ENCODE data around the gene CACNA2D2.

The CACNA2D2 gene

GRCh38 chr3:50430950-50431435 lies 72.4 kb downstream of the CACNA2D2 start:
- TF ChIP-seq CTCF (IDR thresholded peaks at IDR 0.05; ENCODE audit: low read length, missing control alignments), result no peak
- H3K4me3 ChIP-seq (replicated peaks; ENCODE audit: low read depth, low read length), result no peak overlapping the region
- no peak for DNase-seq (ENCODE audit: low read depth)

GRCh38 chr3:50430191-50430590 lies 73.2 kb downstream of the CACNA2D2 start:
- no peak for TF ChIP-seq CTCF (IDR thresholded peaks at IDR 0.05; ENCODE audit: low read length, missing control alignments)
- no peak for DNase-seq (ENCODE audit: low read depth)
- no peak overlapping the region for H3K4me3 ChIP-seq (replicated peaks; ENCODE audit: low read depth, low read length)

- peak; percentile 11 for DNase-seq (ENCODE audit: low read depth)
- no peak overlapping the region for H3K4me3 ChIP-seq (replicated peaks; ENCODE audit: low read depth, low read length)
- no peak for TF ChIP-seq CTCF (IDR thresholded peaks at IDR 0.05; ENCODE audit: low read length, missing control alignments)
Measured at GRCh38 chr3:50428007-50428633, 75.3 kb downstream of the CACNA2D2 start.

GRCh38 chr3:50427217-50427616 lies 76.2 kb downstream of the CACNA2D2 start:
- DNase-seq (ENCODE audit: low read depth), result no peak
- no peak for TF ChIP-seq CTCF (IDR thresholded peaks at IDR 0.05; ENCODE audit: low read length, missing control alignments)
- H3K4me3 ChIP-seq (replicated peaks; ENCODE audit: low read depth, low read length), result no peak overlapping the region

- DNase-seq (ENCODE audit: low read depth), result no peak
- no peak for TF ChIP-seq CTCF (IDR thresholded peaks at IDR 0.05; ENCODE audit: low read length, missing control alignments)
Measured at GRCh38 chr3:50425911-50426310, 77.5 kb downstream of the CACNA2D2 start.

GRCh38 chr3:50423543-50423942 lies 79.9 kb downstream of the CACNA2D2 start:
- DNase-seq (ENCODE audit: low read depth), result no peak
- H3K4me3 ChIP-seq (replicated peaks; ENCODE audit: low read depth, low read length), result no peak overlapping the region
- TF ChIP-seq CTCF (IDR thresholded peaks at IDR 0.05; ENCODE audit: low read length, missing control alignments), result no peak

More at GRCh38 chr3:50425911-50426310, 77.5 kb downstream of the CACNA2D2 start:
- H3K4me3 ChIP-seq (replicated peaks; ENCODE audit: low read depth, low read length), result no peak overlapping the region

GRCh38 chr3:50422153-50422552 lies 81.3 kb downstream of the CACNA2D2 start:
- H3K4me3 ChIP-seq (replicated peaks; ENCODE audit: low read depth, low read length), result no peak overlapping the region
- TF ChIP-seq CTCF (IDR thresholded peaks at IDR 0.05; ENCODE audit: low read length, missing control alignments), result no peak
- DNase-seq (ENCODE audit: low read depth), result no peak
